ENCODE results near the gene SCD5.

The SCD5 gene

DNA sequence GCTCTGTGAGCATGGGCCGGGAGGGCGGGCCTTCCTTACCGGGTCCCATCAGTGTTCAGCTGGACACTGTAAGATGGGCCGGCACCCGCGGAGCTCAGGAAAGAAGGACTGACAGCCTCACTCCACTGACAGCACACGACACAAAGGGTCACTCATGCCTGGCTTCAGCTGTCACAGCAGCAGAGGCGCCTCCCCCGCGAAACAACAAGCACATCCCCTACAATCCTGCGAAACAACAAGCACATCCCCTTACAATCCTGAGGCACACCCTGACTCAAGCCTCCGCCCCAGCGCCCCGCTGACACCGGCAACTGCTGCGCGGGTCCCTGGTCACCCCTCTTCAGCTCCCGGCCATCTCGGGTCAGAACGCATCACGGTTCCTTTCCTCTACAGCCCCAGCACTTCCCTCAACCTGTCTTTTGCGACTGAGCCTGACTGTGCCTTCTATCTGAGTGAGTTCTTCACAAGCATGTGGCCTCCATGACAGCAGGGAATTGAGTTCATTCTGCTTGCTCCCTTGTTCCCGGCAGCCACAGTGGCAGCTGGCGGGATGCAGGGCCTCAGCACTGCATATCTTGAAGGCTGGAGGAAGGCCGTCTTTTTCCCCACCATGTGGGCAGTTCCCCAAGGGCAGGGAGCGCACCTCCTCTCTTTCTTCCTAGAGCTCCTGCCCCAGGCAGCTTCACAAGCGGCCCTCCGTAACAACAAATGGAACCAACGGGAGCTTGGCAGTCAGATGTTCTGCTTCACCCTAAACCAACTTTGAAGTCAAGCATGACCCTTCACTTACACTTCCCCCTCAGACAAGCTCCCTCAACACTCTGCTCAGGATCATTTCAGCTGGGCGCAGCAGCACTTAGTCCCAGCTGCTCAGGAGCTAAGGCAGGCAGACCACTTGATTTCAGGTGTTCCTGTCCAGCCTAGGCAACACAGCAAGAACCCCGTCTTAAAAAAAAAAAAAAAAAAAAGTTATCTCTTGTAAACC, 39.6 kb downstream of the SCD5 start:
- no peak for DNase-seq

DNA sequence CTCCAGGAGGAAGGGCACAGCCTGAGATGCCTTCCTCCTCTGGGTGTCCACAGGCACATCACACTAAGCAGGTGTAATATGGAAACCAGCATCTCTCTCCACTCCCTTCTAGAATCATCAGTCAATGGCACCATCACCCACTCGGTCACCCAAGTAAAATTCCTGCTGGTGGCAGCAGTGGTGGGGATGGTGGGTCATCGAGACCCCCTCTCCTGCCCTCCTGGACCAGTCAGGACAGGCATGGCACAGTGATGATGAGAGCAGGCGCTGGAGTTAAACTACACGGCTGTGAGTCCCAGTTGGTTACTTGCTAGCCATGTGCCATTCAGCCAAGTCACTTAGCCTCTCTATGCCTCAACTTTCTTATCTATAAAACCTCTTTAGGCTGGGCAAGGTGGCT, 42.5 kb downstream of the SCD5 start:
- DNase-seq: no peak

GRCh38 chr4:82755650-82756049, 42.9 kb downstream of the SCD5 start:
- no peak for DNase-seq

GRCh38 chr4:82754513-82755165, 44.0 kb downstream of the SCD5 start:
- no peak for DNase-seq

DNA sequence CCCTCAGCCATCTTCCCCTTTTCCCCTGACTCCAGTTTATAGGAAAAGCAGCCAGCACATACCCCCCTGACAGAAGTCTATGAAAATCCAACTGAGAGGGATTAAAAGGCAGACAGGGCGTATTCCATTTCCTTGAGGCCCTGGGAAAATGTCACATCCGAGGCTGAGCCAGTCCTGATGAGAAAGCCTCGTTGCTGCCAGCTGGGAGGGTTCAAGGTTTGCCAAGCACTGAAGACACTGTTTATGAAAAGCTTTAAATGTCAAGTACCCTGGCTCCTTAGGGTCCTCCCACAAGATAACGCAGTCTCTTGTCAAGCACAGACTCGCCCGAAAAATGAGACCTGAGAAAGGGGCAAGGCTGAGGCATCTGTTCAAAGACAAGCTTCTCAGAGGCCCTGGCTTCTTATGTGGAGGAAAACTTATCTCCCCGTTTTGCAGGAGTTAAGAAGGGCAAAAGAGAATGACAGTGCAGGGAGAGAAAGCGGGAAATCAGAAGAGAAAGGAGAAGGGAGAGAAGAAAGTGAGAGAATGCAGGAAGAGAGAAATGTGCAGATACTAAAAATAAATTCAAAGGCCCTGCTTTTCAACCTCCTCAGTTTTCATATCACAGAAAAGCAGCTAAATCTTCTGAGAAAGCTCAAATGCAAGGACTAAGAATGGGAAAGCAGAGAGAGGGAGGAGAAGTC, 44.7 kb downstream of the SCD5 start:
- DNase-seq: no peak

- no peak for DNase-seq
Measured at GRCh38 chr4:82753238-82753637, 45.4 kb downstream of the SCD5 start.

- DNase-seq: no peak
Measured at GRCh38 chr4:82748810-82749470, 49.7 kb downstream of the SCD5 start.

GRCh38 chr4:82747686-82748575, 50.7 kb downstream of the SCD5 start:
- peak; percentile 53 for DNase-seq

DNA sequence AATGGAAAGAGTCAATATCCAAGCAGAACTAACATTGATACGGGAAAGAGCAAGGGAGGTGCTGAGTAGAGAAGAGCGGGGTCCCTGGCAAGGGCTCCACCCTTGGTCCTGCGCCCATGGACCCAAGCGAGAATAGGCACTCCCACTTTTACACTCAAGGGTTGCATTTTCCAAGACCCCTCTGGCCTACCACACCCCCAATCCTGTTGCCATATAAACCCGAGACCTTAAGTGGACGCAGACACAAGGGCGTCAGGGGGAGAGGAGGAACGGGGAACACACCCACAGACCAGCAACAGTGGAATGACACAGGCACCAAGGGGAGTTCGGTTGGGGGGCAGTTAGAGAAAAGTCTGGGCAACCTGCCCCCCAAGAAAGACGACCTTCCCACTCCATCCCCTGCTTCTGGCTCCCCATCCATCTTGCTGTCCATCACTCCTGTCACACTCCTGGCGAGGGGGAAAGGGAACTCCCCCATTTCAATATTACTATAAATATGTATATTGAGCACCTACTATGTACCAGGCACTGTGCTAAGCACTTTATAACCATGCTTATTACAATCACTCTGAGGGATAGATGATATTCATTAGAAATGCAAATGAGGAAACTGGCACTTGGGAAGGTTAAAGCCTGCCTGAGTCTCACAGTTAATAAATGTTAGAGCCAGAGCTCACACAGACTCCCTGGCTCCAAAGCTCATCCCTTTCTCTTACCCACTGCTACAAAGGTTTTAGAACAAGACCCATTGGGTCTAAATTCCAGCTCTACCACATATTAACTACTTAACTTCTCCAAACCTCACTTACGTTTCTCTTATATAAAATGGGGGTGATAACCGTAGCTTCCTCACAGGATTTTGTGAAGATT, 51.7 kb downstream of the SCD5 start:
- DNase-seq: no peak

DNA sequence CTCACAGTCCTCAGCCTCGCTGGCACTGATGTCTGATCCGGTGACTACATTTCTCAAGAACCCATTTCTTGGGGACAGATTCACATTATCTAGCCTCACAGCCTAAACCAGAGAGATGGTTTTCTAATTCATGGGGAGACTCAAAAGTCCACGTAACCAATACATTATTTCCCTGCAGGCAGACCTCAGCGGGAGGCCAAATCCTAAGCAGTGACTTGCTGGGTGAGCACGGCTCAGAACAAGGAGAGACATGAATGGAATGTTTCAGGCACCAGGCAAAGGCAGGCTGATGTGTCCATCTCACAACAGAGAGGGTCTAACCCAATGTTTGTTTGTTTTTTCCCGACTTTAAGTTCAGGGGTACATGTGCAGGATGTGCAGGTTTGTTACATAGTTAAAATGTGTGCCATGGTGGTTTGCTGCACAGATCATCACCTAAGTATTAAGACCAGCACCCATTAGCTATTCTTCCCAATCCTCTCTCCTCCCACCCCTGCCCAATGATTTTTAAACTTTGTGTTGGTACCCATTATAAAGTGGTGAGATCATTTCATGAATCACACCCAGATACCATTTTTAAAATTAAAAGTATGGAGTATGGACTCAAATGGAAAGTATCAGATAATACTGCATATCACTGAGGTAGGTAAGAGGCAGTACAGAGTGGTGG, 53.3 kb downstream of the SCD5 start:
- DNase-seq: no peak

DNA sequence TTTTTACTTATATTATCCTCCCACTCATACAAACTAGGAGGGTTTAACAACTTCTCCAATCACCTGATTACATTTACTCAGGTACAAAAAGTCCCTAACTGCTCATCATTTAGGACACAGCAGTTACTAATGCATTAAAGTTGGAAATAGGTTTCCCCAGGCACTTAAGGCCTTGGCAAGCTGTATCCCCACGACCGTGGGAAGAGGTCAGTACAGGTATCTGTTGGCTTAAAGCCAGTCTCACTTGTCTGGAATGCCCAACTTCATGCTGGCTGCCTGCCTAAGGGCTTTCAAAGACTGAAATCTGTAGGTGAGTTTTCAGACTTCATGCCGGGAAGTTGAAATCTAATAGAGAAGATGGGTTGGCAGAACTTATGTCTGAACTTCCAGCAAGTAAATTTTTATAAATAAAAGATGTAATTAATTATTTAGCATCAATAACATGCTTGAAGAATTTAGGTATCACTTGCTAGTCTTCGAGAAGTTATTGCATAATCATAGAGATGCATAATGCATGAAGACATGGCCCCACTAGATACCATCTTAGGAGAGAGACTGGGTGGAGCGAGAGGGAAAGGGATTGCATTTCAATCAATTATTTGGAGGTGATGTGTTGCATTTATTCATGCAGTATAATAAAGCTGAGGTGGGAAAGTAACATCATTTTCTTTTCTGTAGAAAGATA, 54.2 kb downstream of the SCD5 start:
- no peak for DNase-seq

DNA sequence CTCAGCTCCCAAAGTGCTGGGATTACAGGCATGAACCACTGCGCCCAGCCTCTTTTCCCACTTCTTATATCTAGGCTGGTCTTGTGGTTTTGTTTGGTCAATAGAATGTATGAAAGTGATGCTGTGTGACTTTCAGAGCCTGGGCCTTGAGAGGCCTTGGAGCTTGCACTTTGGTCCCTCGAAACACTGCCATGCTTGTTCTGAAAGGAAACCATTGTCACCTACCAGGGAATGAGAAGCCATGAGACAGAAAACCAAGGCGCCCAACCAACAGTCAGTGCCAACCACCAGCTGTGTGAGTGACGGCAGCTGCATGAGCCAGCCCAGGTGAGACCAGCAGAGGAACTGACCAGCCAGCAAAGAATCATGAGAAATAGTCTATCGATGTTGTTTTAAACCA, 57.4 kb downstream of the SCD5 start:
- no peak for DNase-seq

GRCh38 chr4:82739287-82740190, 59.1 kb downstream of the SCD5 start:
- DNase-seq: no peak

- DNase-seq: no peak
Measured at GRCh38 chr4:82737354-82737753, 61.2 kb downstream of the SCD5 start.

GRCh38 chr4:82733636-82734035, 65.0 kb downstream of the SCD5 start:
- no peak for DNase-seq

- no peak for DNase-seq
Measured at GRCh38 chr4:82728301-82728700, 70.3 kb downstream of the SCD5 start.

- no peak for DNase-seq
Measured at GRCh38 chr4:82726596-82726995, 72.0 kb downstream of the SCD5 start.

DNA sequence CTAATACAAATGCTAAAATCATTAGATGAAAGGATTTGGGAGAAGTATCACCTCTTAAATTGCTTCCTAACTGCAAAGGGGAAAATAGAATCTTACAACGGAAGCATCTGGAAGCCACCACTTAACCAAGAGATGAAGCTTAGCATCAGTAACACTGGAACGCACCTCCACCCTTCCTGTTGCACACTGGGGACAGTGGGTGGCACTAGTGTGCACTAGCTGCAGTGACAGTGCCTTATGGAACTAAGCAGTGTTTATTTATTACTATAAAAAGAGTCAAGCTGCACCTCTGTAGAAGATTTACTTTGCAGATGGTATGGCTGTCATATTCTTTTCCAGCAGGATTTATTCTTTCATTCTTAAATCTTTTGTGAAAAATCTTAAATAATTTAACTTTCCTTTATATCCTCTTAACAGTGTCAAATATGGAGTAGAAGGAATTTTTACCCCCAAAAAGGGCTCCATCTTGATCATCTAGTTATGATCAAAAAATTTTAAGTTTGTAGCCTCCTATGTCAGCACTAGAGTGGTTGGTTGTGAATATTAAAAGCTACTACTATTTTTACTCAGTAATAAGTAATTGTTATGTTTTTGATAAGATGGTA, 76.7 kb downstream of the SCD5 start:
- DNase-seq: peak; percentile 50

All from DMS153 (cell line).